ENCODE data around the gene SCGB1C2.

DNA sequence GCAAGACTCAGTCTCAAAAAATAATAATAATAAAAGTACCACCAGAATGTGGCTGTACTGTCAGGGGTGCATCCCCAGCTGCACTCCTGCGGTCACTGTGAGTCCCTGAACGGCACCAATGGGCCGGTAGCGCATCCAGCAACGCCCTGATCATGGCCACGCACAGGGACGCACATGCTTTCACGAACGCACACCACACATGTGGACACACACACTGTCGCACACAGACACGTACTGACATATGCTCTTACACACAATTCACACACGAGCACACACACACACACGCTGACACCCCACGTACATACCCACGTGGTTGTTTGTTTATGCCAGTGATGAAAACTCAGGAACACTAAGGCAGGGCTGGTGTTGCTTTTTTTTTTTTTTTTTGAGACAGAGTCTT lies 22.2 kb downstream of the SCGB1C2 start:
- TF ChIP-seq, protein P1, sequence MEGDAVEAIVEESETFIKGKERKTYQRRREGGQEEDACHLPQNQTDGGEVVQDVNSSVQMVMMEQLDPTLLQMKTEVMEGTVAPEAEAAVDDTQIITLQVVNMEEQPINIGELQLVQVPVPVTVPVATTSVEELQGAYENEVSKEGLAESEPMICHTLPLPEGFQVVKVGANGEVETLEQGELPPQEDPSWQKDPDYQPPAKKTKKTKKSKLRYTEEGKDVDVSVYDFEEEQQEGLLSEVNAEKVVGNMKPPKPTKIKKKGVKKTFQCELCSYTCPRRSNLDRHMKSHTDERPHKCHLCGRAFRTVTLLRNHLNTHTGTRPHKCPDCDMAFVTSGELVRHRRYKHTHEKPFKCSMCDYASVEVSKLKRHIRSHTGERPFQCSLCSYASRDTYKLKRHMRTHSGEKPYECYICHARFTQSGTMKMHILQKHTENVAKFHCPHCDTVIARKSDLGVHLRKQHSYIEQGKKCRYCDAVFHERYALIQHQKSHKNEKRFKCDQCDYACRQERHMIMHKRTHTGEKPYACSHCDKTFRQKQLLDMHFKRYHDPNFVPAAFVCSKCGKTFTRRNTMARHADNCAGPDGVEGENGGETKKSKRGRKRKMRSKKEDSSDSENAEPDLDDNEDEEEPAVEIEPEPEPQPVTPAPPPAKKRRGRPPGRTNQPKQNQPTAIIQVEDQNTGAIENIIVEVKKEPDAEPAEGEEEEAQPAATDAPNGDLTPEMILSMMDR (IDR thresholded peaks at IDR 0.05 in 8 of 11, conservative IDR thresholded peaks at IDR 0.05 in 3 of 11) = no peak
- TF ChIP-seq POLR2A (IDR thresholded peaks at IDR 0.05) = no peak
- no peak for TF ChIP-seq POLR2AphosphoS5 (IDR thresholded peaks at IDR 0.05)
